HG02763 (cell line): ENCODE measurements around the gene DAD1.

Experiments
- ATAC-seq: cut with Tn5 transposase; IDR thresholded peaks from one replicate; pipeline ENCODE4 v1.9.1; 2021; ENCODE audit warnings: mild to moderate bottlenecking, moderate library complexity; ENCODE audit not compliant: unreplicated experiment

Gene DAD1

DNA sequence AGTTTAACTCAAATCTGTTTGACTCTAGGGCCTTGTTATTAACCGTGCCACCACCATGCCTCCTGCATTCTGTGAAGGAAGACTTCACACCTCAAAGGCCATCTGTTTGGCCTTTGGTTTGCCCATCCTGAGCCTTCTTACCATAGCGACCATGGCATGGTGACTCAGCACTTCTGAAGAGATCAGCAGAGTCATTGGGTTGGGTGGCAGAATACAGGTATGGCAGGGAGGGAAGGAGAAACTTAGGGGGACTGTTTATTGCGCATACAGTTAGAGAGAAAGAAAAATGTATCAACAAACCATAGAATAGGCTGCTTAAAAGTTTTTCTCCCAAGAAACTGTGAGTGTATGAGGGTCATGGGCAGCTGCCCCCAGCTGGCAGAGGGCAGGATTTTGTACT, 49.2 kb downstream of the DAD1 start:
- no peak for ATAC-seq

GRCh38 chr14:22538671-22539228, 50.3 kb downstream of the DAD1 start:
- no peak for ATAC-seq

DNA sequence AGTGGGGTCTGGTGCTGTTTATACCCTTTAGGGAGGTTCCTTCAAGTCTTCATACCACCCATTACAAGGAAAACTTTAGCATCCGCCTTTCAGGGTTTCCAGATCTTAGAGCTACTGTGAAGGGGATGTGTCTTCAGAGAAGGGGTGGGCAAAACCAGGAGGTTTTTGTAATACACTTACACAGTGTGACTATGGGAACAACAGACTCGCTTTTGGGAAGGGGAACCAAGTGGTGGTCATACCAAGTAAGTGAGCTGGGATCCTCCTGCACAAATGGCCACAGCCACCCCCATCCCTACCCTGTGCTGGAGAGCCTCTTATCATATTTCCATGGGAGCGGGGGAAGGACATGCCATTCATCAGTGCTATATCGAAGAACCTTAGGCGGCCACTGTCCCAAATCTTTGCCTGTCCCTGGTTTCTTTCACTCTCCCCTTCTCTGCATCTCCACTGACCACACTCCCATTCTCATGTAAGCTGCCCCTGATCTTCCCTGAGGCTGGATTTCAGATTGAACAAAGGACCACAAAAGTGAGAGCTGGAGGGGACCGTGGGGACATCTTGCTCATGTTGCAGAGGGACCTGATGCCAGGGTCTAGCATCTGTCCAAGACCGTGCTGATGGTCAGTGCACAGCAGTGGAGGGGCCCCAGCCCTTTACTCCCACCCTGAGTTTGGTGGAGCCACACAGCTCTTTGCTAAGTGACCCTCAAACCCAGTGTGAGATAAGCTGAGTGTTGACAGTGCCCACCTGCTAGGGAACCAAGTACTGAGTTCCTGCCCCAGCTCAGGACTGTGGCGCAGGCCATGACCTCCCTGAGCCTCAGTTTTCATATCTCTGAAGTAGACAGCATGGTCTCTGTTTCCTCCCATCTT, 51.4 kb downstream of the DAD1 start:
- no peak for ATAC-seq

DNA sequence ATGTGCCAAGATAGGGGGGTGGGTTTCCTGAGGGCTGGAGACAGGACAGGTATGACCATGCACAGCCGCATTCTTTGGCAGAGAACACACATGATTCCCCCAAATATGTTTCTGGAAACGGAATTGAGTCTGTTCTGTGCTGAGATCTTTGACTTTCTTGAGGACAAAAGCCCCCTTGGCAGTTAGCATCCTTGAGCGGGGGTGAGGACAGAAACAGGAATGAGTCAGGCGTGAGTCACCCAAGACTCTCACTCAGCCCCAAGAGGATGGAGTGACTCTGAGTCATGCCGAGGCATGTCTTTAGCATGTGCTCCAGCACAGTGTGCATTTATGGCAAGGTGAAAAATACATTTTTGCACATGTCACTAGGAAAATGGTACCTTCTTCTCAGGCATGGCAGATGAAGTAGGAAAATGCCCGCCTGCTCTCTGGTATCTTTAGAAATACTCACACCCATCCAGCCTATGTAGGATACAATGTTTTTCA, 52.1 kb downstream of the DAD1 start:
- peak; percentile 73 for ATAC-seq

DNA sequence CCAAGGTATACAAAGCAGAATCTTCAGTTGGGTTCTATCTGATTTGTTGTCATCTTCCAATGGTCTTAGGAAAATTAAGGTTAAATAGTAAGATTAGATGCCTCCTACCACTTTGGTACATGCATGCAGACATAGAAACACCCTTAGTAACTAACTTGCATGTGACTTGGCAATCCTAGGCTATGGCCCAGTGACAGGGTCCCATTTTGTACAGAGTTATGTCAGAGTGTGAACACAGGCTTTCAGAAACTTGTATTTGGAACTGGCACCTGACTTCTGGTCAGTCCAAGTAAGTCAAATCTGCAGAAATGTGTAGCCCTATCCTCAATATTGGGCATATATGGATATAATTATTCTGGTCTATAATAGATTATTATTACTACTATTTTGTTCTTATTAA, 53.1 kb downstream of the DAD1 start:
- ATAC-seq = no peak

DNA sequence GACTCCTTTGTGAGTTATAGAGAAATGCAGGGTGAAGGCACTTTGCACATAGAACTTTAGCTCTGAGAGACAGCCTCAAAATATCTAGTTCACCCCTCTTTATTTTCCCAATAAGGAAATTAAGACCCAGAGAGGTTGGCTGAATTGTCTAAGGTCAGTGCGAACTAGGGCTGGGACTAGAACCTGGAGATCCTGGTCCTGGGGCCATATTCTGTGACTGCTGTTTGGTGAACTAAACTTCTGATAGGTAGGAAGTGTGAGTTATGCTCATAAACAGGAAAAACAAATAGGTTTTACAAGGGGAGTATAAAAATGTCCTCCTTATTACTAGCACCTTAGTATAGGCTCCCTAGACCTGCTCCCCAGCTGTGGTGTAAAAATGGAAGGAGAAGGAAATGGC, 53.9 kb downstream of the DAD1 start:
- ATAC-seq = no peak

- ATAC-seq = no peak
These were observed 54.5 kb downstream of the DAD1 start for GRCh38 chr14:22534547-22534946.

- no peak for ATAC-seq
These were observed 55.2 kb downstream of the DAD1 start for GRCh38 chr14:22533739-22534359.

DNA sequence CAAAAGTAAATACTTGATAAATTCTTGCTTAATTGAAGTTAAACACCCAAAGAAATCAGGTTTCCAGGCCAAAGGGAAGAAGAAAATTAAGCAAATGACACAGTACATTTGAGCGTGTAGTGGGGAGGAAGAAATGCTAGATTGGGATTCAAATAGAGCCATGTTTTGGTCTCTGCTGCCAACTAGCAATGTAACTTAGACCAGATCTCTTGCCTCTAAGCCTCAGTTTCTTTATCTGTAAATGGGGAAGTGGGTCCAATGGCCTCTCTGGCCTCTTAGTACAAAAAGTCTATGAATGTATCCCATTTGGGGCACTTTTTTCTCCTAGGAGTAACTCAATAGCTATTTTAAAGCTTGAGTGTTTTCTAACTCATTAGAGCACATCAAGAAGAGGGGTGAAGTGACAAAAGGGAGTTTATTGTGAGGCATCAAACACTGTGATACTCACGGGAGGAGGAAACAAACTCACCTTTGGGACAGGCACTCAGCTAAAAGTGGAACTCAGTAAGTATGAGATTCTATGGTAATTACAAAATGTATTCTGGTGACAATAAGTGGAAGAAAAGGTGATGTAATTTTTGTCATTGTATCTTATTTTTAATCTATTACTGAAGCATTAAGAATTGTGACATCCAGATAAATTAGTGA, 55.8 kb downstream of the DAD1 start:
- no peak for ATAC-seq

GRCh38 chr14:22532345-22533056, 56.5 kb downstream of the DAD1 start:
- no peak for ATAC-seq

DNA sequence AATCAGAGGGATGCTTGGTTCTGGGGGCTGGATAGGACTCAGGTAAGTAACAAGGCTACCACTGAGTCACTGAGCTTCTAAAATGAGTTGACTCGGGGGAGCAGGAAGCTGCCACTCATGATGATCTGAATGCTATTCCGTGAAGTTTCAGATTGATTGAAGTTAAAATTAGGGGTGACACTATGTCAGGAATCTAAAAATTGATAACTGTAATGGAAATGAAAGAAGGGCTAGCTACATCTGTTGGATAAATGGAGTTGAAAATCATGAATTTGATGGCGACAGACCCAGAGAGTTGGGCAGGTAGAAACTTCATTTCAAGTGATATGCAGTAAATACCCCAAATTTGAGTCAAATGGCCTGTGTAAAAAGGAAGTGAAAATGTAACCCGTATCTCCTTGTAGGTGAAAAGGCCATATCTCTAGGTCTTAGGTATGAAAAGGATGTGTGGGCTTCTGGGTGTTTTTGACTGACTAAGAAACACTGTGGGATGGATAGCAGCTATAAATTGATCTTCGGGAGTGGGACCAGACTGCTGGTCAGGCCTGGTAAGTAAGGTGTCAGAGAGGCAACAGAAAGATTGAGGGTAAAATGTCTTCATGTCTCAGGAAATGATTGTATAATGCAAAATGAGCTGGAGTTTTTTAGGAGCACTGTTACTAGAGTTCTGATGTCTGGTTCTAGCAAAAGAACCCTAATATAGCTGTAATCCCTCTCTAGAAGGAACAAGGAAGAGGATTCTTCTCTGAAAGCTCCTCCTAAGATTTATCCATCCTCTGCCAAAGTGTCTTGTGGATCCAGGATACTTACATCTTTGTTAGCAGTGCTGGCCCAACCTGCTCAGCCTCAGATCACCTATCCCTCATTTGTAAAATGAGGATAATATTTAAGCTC, 57.3 kb downstream of the DAD1 start:
- ATAC-seq = peak; percentile 66

GRCh38 chr14:22530127-22530526, 58.9 kb downstream of the DAD1 start:
- ATAC-seq = no peak

- ATAC-seq = no peak
These were observed 62.3 kb downstream of the DAD1 start for GRCh38 chr14:22526744-22527143.

- ATAC-seq = no peak
These were observed 62.8 kb downstream of the DAD1 start for GRCh38 chr14:22526218-22526617.

GRCh38 chr14:22524784-22525161, 64.3 kb downstream of the DAD1 start:
- ATAC-seq = no peak

DNA sequence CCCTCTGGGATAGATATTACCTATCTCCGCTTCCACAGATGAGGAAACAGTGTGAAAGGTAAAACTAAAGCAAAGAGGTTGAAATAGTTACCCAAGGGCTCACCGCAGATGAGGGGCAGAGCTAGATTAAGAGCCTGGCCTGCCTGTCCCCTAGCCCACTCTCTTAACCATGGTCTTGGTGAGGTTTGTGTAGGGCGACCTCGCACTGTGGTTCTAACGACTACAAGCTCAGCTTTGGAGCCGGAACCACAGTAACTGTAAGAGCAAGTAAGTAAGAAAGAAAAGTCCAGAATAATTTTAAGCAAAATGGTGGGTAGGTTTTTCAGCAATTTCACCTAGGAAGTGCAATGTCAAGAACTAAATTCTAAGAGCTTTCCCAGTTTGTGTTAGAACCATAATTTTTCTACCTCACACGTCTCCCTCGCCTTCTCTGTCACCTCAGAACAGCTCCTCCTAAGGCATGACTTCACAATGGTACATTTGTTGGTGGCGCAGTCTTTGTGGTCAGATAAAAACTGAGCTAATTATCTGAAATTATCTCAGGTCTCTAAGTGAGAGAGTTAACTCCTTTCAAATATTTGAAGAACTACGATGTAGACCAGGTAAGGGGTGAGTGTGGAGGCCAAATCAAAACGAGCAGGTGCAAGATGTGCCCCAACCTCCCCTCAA, 64.8 kb downstream of the DAD1 start:
- no peak for ATAC-seq

DNA sequence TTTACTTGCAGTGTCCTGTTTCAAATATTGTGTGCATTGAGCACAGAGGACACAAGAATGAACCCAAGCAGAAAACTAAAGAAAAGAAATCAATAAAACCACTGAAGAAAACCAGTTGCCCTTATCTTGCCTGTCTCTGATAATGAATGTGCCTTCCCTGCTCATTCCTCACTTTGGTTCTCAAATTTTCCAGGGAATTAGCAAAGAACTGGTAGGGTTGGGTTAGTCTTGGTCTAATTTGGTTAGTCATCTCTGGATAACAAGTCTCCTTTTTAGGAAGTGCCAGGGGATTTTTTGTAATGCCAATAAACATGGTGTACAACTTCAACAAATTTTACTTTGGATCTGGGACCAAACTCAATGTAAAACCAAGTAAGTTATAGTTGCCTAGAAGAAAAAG, 65.7 kb downstream of the DAD1 start:
- ATAC-seq = no peak

DNA sequence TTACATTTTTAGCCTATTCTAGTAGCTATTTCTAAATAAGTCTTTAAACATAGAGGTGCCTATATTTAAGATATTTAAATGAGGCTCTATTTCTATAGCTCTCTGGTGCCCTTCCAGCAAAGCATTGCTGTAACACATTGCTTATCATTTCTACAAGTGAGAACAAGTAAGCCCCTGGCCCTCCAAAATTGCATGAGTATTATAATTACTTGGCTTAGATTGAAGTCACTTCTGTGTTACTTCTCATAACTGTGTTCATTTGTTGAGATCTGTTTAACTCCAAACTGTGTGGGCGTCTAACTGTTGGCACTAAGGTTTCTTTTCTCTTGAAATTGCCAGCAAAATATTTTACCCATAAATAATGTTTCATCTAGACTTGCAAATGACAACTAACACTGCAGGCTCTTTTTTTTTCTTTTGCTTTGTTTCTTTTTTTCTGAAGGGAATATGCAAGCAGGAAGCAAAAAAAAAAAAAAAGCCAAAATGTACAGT, 66.5 kb downstream of the DAD1 start:
- no peak for ATAC-seq
